Neuronal stem cell (in vitro differentiated cells): Measurements from ENCODE around the gene WWC2.

Source experiments
- DNase-seq: peaks from one replicate; pipeline ENCODE4 v3.0.0-alpha.2; 2013; ENCODE audit warnings: low spot score
- H2AFZ ChIP-seq: one replicate; pipeline ENCODE4 v1.6.1; 2013; ENCODE audit warnings: mild to moderate bottlenecking, low read length, inconsistent platforms
- H2AK5ac ChIP-seq: 2 replicates; pipeline ENCODE4 v1.6.1; 2013; ENCODE audit warnings: low read depth, mild to moderate bottlenecking, inconsistent platforms, low read length, moderate library complexity, mixed read lengths
- H2BK120ac ChIP-seq: 2 replicates; pipeline ENCODE4 v1.6.1; 2013; ENCODE audit warnings: low read depth, mild to moderate bottlenecking, inconsistent platforms, low read length, moderate library complexity, mixed read lengths
- H2BK12ac ChIP-seq: one replicate; pipeline ENCODE4 v1.6.1; 2013; ENCODE audit warnings: low read length, inconsistent platforms
- H2BK15ac ChIP-seq: 2 replicates; pipeline ENCODE4 v1.6.1; 2013; ENCODE audit warnings: mild to moderate bottlenecking, low read length, inconsistent platforms, mixed read lengths
- H2BK5ac ChIP-seq: one replicate; pipeline ENCODE4 v1.6.1; 2013; ENCODE audit warnings: inconsistent platforms, mild to moderate bottlenecking, low read length, moderate library complexity
- H3K14ac ChIP-seq: one replicate; pipeline ENCODE4 v1.6.1; 2013; ENCODE audit warnings: low read length, inconsistent platforms
- H3K18ac ChIP-seq: 2 replicates; pipeline ENCODE4 v1.6.1; 2013; ENCODE audit warnings: low read length, inconsistent platforms
- H3K23ac ChIP-seq: 2 replicates; pipeline ENCODE4 v1.6.1; 2013; ENCODE audit warnings: low read depth, mild to moderate bottlenecking, mixed read lengths, low read length, inconsistent platforms; ENCODE audit not compliant: poor library complexity
- H3K27ac ChIP-seq: replicated peaks from 3 replicates; pipeline ENCODE4 v1.5.1; 2013; ENCODE audit warnings: low read length, inconsistent platforms
- H3K27me3 ChIP-seq, 3 experiments: 2 replicates each; pipeline ENCODE4 v1.6.1; 2013; ENCODE audit warnings: low read length in 3 of 3, mild to moderate bottlenecking in 2 of 3, inconsistent platforms in 1 of 3, low read depth in 1 of 3, mixed read lengths in 1 of 3, moderate library complexity in 1 of 3; ENCODE audit not compliant: control insufficient read depth in 3 of 3, insufficient read depth in 3 of 3
- H3K36me3 ChIP-seq, 2 donors: replicated peaks in 1 of 2; 2 replicates each; pipeline ENCODE4 v1.6.1; 2013; ENCODE audit warnings: low read length in 2 of 2; ENCODE audit not compliant: control insufficient read depth in 2 of 2, insufficient read depth in 2 of 2
- H3K4ac ChIP-seq: 2 replicates; pipeline ENCODE4 v1.6.1; 2013; ENCODE audit warnings: inconsistent platforms, mild to moderate bottlenecking, low read length, moderate library complexity
- H3K4me1 ChIP-seq, 2 donors: 1 replicate in 1 of 2; 2 replicates in 1 of 2; pipeline ENCODE4 v1.6.1; 2013; ENCODE audit warnings: low read length in 2 of 2, low read depth in 1 of 2; ENCODE audit not compliant: control insufficient read depth in 2 of 2, insufficient read depth in 1 of 2
- H3K4me2 ChIP-seq: one replicate; pipeline ENCODE4 v1.6.1; 2013; ENCODE audit warnings: mild to moderate bottlenecking, low read length, inconsistent platforms; ENCODE audit not compliant: insufficient read depth, poor library complexity, severe bottlenecking
- H3K4me3 ChIP-seq, 2 donors: 2 replicates each; pipeline ENCODE4 v1.5.1; 2013; ENCODE audit warnings: low read length in 2 of 2, mild to moderate bottlenecking in 2 of 2, inconsistent platforms in 1 of 2, moderate library complexity in 1 of 2
- H3K79me1 ChIP-seq: one replicate; pipeline ENCODE4 v1.6.1; 2013; ENCODE audit warnings: low read depth, mild to moderate bottlenecking, inconsistent platforms, low read length, moderate library complexity
- H3K9ac ChIP-seq: one replicate; pipeline ENCODE4 v1.6.1; 2013; ENCODE audit warnings: mild to moderate bottlenecking, low read depth, low read length, inconsistent platforms; ENCODE audit not compliant: poor library complexity
- H3K9me3 ChIP-seq, 2 donors: replicated peaks in 1 of 2; 2 replicates each; pipeline versions ENCODE3 to v1.6.1; 2013; ENCODE audit warnings: low read length in 2 of 2, mild to moderate bottlenecking in 2 of 2, inconsistent platforms in 1 of 2, low read depth in 1 of 2, mixed read lengths in 1 of 2, moderate library complexity in 1 of 2; ENCODE audit not compliant: control insufficient read depth in 2 of 2, insufficient read depth in 1 of 2
- H4K8ac ChIP-seq: one replicate; pipeline ENCODE4 v1.6.1; 2013; ENCODE audit warnings: low read depth, mild to moderate bottlenecking, inconsistent platforms, low read length, moderate library complexity
- H4K91ac ChIP-seq: one replicate; pipeline ENCODE4 v1.6.1; 2013; ENCODE audit warnings: low read length, low read depth, mild to moderate bottlenecking, inconsistent platforms; ENCODE audit not compliant: poor library complexity
- WGBS, 2 donors: extraction: QIAGEN DNeasy Blood & Tissue Kit; methylation state at CpG; one replicate each; pipeline ENCODE4 v1.1.7; 2013; ENCODE audit warnings: missing lambda C conversion rate in 2 of 2, mixed read lengths in 1 of 2; ENCODE audit not compliant: insufficient read length in 2 of 2, insufficient replicate concordance in 1 of 2; ENCODE audit errors: extremely low coverage in 2 of 2; 5-methylcytosine and 5-hydroxymethylcytosine counted together

The WWC2 gene

GRCh38 chr4:183318656-183319055, 219.6 kb downstream of the WWC2 start:
- H2BK15ac ChIP-seq, result no peak overlapping the region
- H3K14ac ChIP-seq, result no peak overlapping the region
- H3K4me1 ChIP-seq, result peaks cover 0 to 6% of the 10 kb centered on the region in 2 donors
- H3K27me3 ChIP-seq, result no peaks in the 10 kb centered on the region
- H2BK120ac ChIP-seq, result no peak overlapping the region
- H3K4ac ChIP-seq, result no peak overlapping the region
- no peak for DNase-seq
- no peak overlapping the region for H4K91ac ChIP-seq
- H3K4me2 ChIP-seq, result no peak overlapping the region
- no peak overlapping the region for H3K27ac ChIP-seq
- no peak overlapping the region for H3K4me3 ChIP-seq
- H2AK5ac ChIP-seq, result no peak overlapping the region
- H3K23ac ChIP-seq, result no peak overlapping the region
- no peak overlapping the region for H2BK12ac ChIP-seq
- H3K9me3 ChIP-seq, result no peaks in the 10 kb centered on the region
- H2AFZ ChIP-seq, result no peak overlapping the region
- no peak overlapping the region for H3K18ac ChIP-seq
- no peak overlapping the region for H4K8ac ChIP-seq
- WGBS, 2 donors, result no CpG with 5 or more reads among the region's 10 CpGs
- H3K9ac ChIP-seq, result no peak overlapping the region
- peaks cover 7 to 38% of the 10 kb centered on the region in 2 donors for H3K36me3 ChIP-seq
- no peak overlapping the region for H2BK5ac ChIP-seq
- H3K79me1 ChIP-seq, result no peaks in the 10 kb centered on the region

GRCh38 chr4:183320211-183321059, 221.4 kb downstream of the WWC2 start, which contains the start of gene CLDN22:
CLDN22 (minus strand) TSS chr4:183320276; CDS start chr4:183320218, 58 bp downstream.
- Histone ChIP-seq H2AFZ (no peak within 1 kb of the TSS), H4K8ac (no peak within 1 kb of the TSS), H3K27ac (no peak within 1 kb of the TSS), H3K4ac (no peak within 1 kb of the TSS), H3K23ac (no peak within 1 kb of the TSS), H3K9me3 (no peaks in the 10 kb centered on the region), H2BK15ac (no peak within 1 kb of the TSS), H3K4me3 (no peak within 1 kb of the TSS), H2AK5ac (no peak within 1 kb of the TSS), H3K4me1 (peaks cover 0 to 6% of the 10 kb centered on the region in 2 donors), H3K79me1 (no peaks in the 10 kb centered on the region), H3K18ac (no peak within 1 kb of the TSS), H2BK12ac (no peak within 1 kb of the TSS), H4K91ac (no peak within 1 kb of the TSS), H3K27me3 (no peaks in the 10 kb centered on the region), H3K14ac (no peak within 1 kb of the TSS), H3K36me3 (peaks cover 2 to 20% of the 10 kb centered on the region in 2 donors), H3K4me2 (no peak within 1 kb of the TSS), H2BK5ac (no peak within 1 kb of the TSS), H3K9ac (no peak within 1 kb of the TSS), H2BK120ac (no peak within 1 kb of the TSS)
- no CpG with 5 or more reads among the region's 6 CpGs for WGBS, 2 donors
- DNase-seq, result no peak

- Histone ChIP-seq H3K79me1 (no peaks in the 10 kb centered on the region), H2BK15ac (no peak overlapping the region), H3K36me3 (peaks cover 0 to 13% of the 10 kb centered on the region in 2 donors), H3K18ac (no peak overlapping the region), H3K27me3 (no peaks in the 10 kb centered on the region), H2BK5ac (no peak overlapping the region), H2AK5ac (no peak overlapping the region), H2BK120ac (no peak overlapping the region), H3K23ac (no peak overlapping the region), H3K4me1 (peaks cover 0 to 6% of the 10 kb centered on the region in 2 donors), H2AFZ (no peak overlapping the region), H3K9me3 (peaks cover 0 to under 1% of the 10 kb centered on the region in 2 donors), H3K27ac (no peak overlapping the region), H3K4me3 (no peak overlapping the region), H3K14ac (no peak overlapping the region), H3K4me2 (no peak overlapping the region), H4K91ac (no peak overlapping the region), H2BK12ac (no peak overlapping the region), H3K4ac (no peak overlapping the region), H3K9ac (no peak overlapping the region), H4K8ac (no peak overlapping the region)
- WGBS, 2 donors, result no CpG with 5 or more reads among the region's 2 CpGs
- no peak for DNase-seq
Observed at GRCh38 chr4:183321079-183321478, 222.0 kb downstream of the WWC2 start.

- peaks cover 0 to 6% of the 10 kb centered on the region in 2 donors for H3K4me1 ChIP-seq
- WGBS, 2 donors, result no CpG with 5 or more reads among the region's 5 CpGs
- no peak for DNase-seq
- H3K18ac ChIP-seq, result no peak overlapping the region
- no peak overlapping the region for H4K8ac ChIP-seq
- no peak overlapping the region for H4K91ac ChIP-seq
- no peak overlapping the region for H3K4ac ChIP-seq
- no peak overlapping the region for H2BK15ac ChIP-seq
- H3K4me3 ChIP-seq, result no peak overlapping the region
- H3K9ac ChIP-seq, result no peak overlapping the region
- H3K79me1 ChIP-seq, result no peaks in the 10 kb centered on the region
- no peak overlapping the region for H3K23ac ChIP-seq
- H3K27ac ChIP-seq, result no peak overlapping the region
- no peak overlapping the region for H3K4me2 ChIP-seq
- H2BK12ac ChIP-seq, result no peak overlapping the region
- H3K27me3 ChIP-seq, result no peaks in the 10 kb centered on the region
- no peak overlapping the region for H2AK5ac ChIP-seq
- no peak overlapping the region for H2BK5ac ChIP-seq
- no peak overlapping the region for H2AFZ ChIP-seq
- H2BK120ac ChIP-seq, result no peak overlapping the region
- peaks cover 0 to 2% of the 10 kb centered on the region in 2 donors for H3K9me3 ChIP-seq
- H3K36me3 ChIP-seq, result peaks cover 0 to 13% of the 10 kb centered on the region in 2 donors
- no peak overlapping the region for H3K14ac ChIP-seq
Observed at GRCh38 chr4:183321516-183321915, 222.5 kb downstream of the WWC2 start.
